Measurements from ENCODE around the gene KNDC1. TPM values are rescaled to one million over a fixed set of nuclear protein-coding genes. Genes with fewer than 3 reads are reported as not detected.

Gene KNDC1
- total RNA-seq, 2 donors from 2014 or later = 1.5 to 10.8 TPM

DNA sequence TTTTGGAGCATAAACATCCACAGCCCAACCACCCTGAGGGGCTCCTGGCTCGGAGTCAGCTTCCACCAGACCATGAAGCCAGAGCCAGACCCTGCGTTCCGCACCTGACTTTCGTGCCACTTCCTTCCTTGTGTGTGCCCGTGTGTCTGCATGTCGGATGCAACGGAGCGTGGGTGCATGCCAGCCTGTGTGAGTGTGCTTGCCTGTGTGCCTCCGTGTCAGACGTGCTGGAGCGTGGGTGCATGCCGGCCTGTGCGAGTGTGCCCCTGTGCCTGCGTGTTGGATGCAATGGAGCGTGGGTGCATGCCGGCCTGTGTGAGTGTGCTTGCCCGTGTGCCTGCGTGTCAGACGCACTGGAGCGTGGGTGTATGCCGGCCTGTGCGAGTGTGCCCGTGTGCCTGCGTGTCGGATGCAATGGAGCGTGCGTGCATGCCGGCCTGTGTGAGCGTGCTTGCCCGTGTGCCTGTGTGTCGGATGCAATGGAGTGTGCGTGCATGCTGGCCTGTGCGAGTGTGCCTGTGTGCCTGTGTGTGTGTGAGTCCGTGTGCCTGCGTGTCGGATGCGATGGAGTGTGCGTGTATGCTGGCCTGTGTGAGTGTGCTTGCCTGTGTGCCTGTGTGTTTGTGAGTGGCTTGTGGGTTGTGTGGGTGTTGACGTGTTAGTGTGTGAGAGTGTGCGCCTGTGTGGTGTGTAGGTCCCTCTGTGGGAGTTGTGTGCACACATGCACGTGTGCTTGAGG is 28.1 kb upstream of the KNDC1 start:
- no peak overlapping the region for H3K4me3 ChIP-seq
- H3K4me1 ChIP-seq (replicated peaks) = no peaks in the 10 kb centered on the region
- WGBS = 84% methylated on average over 37 of the region's 41 CpGs
- DNase-seq (ENCODE audit: low spot score) = no peak
- TF ChIP-seq POLR2A (IDR thresholded peaks at IDR 0.05) = no peak
- no peak for TF ChIP-seq CTCF (IDR thresholded peaks at IDR 0.05)
- TF ChIP-seq POLR2AphosphoS5 (IDR thresholded peaks at IDR 0.05) = no peak
- intact Hi-C loops (cut with DNase I) = no loop called here
- H3K27ac ChIP-seq = no peak overlapping the region
- H3K36me3 ChIP-seq = no peaks in the 10 kb centered on the region
- H3K9me3 ChIP-seq = no peaks in the 10 kb centered on the region
- peaks cover 2% of the 10 kb centered on the region for H3K27me3 ChIP-seq (replicated peaks; ENCODE audit: insufficient read depth)

- Histone ChIP-seq H3K4me3 (no peak overlapping the region), H3K27me3 (replicated peaks; ENCODE audit: insufficient read depth) (no peaks in the 10 kb centered on the region), H3K36me3 (no peaks in the 10 kb centered on the region), H3K9me3 (no peaks in the 10 kb centered on the region), H3K4me1 (replicated peaks) (no peaks in the 10 kb centered on the region), H3K27ac (no peak overlapping the region)
- TF ChIP-seq POLR2AphosphoS5 (IDR thresholded peaks at IDR 0.05) = no peak
- no peak for TF ChIP-seq CTCF (IDR thresholded peaks at IDR 0.05)
- TF ChIP-seq POLR2A (IDR thresholded peaks at IDR 0.05) = no peak
- intact Hi-C loops (cut with DNase I) = no loop called here
- no peak for DNase-seq (ENCODE audit: low spot score)
- WGBS = 84% methylated on average over 26 of the region's 26 CpGs
These were observed 27.3 kb upstream of the KNDC1 start for GRCh38 chr10:133132473-133133291.

DNA sequence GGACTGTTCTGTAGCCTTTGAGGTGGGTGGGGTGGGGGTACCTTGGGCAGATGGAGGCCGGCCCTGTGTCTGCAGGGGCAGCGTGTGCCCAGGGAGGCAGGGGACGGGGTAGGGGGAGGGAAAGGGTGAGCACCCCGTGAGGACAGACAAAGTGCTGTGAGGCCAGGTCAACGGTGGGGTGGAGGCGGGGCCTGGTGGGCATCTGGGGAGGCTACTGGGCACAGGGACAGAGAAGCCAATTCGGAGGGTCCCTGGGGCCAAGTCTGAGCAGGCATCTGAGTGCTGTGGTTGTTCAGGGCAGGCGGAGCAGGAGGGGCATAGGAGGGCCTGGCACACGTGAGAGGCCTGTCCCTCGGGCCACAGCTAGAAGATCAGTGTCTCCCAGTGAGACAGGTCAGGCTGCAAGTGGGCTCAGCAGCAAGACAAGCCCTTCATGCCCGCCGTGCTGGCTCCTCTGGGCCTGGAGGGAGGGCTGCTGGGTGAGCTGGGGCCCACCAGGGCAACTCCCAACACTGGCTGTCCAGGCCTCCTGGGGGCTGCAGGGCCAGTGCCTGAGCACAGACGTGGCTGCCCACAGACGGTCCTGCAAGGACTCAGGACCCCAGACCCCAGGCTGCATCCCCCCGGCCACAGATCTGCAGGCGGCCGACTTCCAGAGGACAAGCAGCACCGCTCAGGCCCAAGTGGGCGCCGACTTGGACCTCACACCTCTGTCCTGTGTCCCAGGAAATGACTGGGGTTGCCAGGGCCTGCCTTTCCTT is 26.4 kb upstream of the KNDC1 start:
- TF ChIP-seq POLR2AphosphoS5 (IDR thresholded peaks at IDR 0.05) (no peak), CTCF (IDR thresholded peaks at IDR 0.05) (no peak), POLR2A (IDR thresholded peaks at IDR 0.05) (no peak)
- no peak overlapping the region for H3K4me3 ChIP-seq
- DNase-seq (ENCODE audit: low spot score) = no peak
- no peaks in the 10 kb centered on the region for H3K36me3 ChIP-seq
- intact Hi-C loops (cut with DNase I) = no loop called here
- no peaks in the 10 kb centered on the region for H3K9me3 ChIP-seq
- no peaks in the 10 kb centered on the region for H3K4me1 ChIP-seq (replicated peaks)
- H3K27me3 ChIP-seq (replicated peaks; ENCODE audit: insufficient read depth) = no peaks in the 10 kb centered on the region
- H3K27ac ChIP-seq = no peak overlapping the region
- WGBS = 86% methylated on average over 17 of the region's 20 CpGs

GRCh38 chr10:133134411-133135115 is 25.5 kb upstream of the KNDC1 start:
- Histone ChIP-seq H3K36me3 (no peaks in the 10 kb centered on the region), H3K4me3 (no peak overlapping the region), H3K9me3 (no peaks in the 10 kb centered on the region), H3K27me3 (replicated peaks; ENCODE audit: insufficient read depth) (no peaks in the 10 kb centered on the region), H3K27ac (no peak overlapping the region), H3K4me1 (replicated peaks) (no peaks in the 10 kb centered on the region)
- 56% methylated on average over 20 of the region's 20 CpGs for WGBS
- intact Hi-C loops (cut with DNase I) = no loop called here
- DNase-seq (ENCODE audit: low spot score) = no peak
- no peak for TF ChIP-seq POLR2AphosphoS5 (IDR thresholded peaks at IDR 0.05)
- TF ChIP-seq POLR2A (IDR thresholded peaks at IDR 0.05) = no peak
- TF ChIP-seq CTCF (IDR thresholded peaks at IDR 0.05) = no peak
